GM12878 (cell line): Measurements from ENCODE around the gene WFDC13. TPM values are rescaled to one million over a fixed set of nuclear protein-coding genes. Genes with fewer than 3 reads are reported as not detected.

ENCODE experiments used
- ATAC-seq: fragments of 200-7000 bp; cut with Tn5 transposase; 3 replicates; pipeline ENCODE4 v1.9.1; 2020; ENCODE audit warnings: mild to moderate bottlenecking, moderate library complexity
- BruUV-seq: library from RNA; stranded (reverse); fragments of 400-500 nt; replicated peaks from 2 replicates; lab custom pipeline; 2021; lab: Mats Ljungman, UMichigan
- CTCF ChIA-PET: fragments of 300-600 bp; sonication (Branson Sonifier 250); formaldehyde crosslinking; extraction: SDS; loops from one replicate; lab custom pipeline; 2021; ENCODE audit warnings: inconsistent platforms; lab: Yijun Ruan, JAX
- POLR2A ChIA-PET: fragments of 350-600 bp; formaldehyde crosslinking; extraction: SDS; loops from one replicate; lab custom pipeline; 2021; ENCODE audit warnings: inconsistent platforms; lab: Charles Lee
- RAD21 ChIA-PET: fragments of 300-600 bp; sonication (Branson Sonifier 250); formaldehyde crosslinking; loops from one replicate; lab custom pipeline; 2023; ENCODE audit warnings: antibody characterized with exemption; ENCODE audit not compliant: unreplicated experiment; lab: Charles Lee
- SMC1A ChIA-PET: fragments of 300-600 bp; sonication (Branson Sonifier 250); formaldehyde crosslinking; loops from one replicate; lab custom pipeline; 2023; ENCODE audit not compliant: unreplicated experiment, uncharacterized antibody; lab: Charles Lee
- DNase-seq: peaks from one replicate; pipeline ENCODE4 v3.0.0-alpha.2; 2011; ENCODE audit warnings: low read depth, low spot score
- FAIRE-seq: peaks from 3 replicates; lab custom pipeline; 2011; peaks lifted over from hg19 to GRCh38; lab: Jason Lieb, UNC
- H2AFZ ChIP-seq: 2 replicates; pipeline ENCODE4 v1.6.0; 2011; ENCODE audit warnings: low read depth, low read length, control low read depth; ENCODE audit not compliant: control insufficient read depth
- H3K27ac ChIP-seq: 2 replicates; pipeline ENCODE4 v1.5.1; 2011; ENCODE audit warnings: control low read depth; ENCODE audit not compliant: control insufficient read depth, insufficient read depth
- H3K27me3 ChIP-seq, 2 experiments: replicated peaks in 1 of 2; 2 replicates each; pipeline versions ENCODE4 v1.6.0 to v1.6.1; 2011; ENCODE audit warnings: low read length in 1 of 2; ENCODE audit not compliant: control insufficient read depth in 2 of 2, insufficient read depth in 2 of 2
- H3K36me3 ChIP-seq, 2 experiments: 2 replicates each; pipeline ENCODE4 v1.5.1; 2011; ENCODE audit warnings: low read length in 1 of 2; ENCODE audit not compliant: control insufficient read depth in 2 of 2, insufficient read depth in 2 of 2
- H3K4me1 ChIP-seq: 2 replicates; pipeline ENCODE4 v1.6.1; 2011; ENCODE audit warnings: mild to moderate bottlenecking, low read length, moderate library complexity, mixed read lengths; ENCODE audit not compliant: control insufficient read depth, insufficient read depth
- H3K4me2 ChIP-seq: 2 replicates; pipeline ENCODE4 v1.6.0; 2011; ENCODE audit warnings: control low read depth; ENCODE audit not compliant: control insufficient read depth, insufficient read depth
- H3K4me3 ChIP-seq: fragments of 200-600 bp; sonication (generic); 2 replicates; pipeline ENCODE4 v1.5.1; 2016
- H3K79me2 ChIP-seq: 2 replicates; pipeline ENCODE4 v1.6.0; 2011; ENCODE audit warnings: low read length; ENCODE audit not compliant: control insufficient read depth, insufficient read depth
- H3K9ac ChIP-seq: 2 replicates; pipeline ENCODE4 v1.8.0; 2011; ENCODE audit warnings: low read length, control low read depth, mixed read lengths; ENCODE audit not compliant: control insufficient read depth, insufficient read depth
- H3K9me3 ChIP-seq: replicated peaks from 3 replicates; pipeline ENCODE4 v1.5.1; 2011; ENCODE audit warnings: mild to moderate bottlenecking, low read length; ENCODE audit not compliant: control insufficient read depth, insufficient read depth
- H4K20me1 ChIP-seq: 2 replicates; pipeline ENCODE4 v1.6.0; 2011; ENCODE audit not compliant: control insufficient read depth, insufficient read depth
- BCL11A ChIP-seq: IDR thresholded peaks from 2 replicates; pipeline ENCODE4 v1.6.1; 2011; ENCODE audit warnings: low read depth, low read length
- CBFB ChIP-seq: IDR thresholded peaks from 2 replicates; pipeline ENCODE4 v1.6.1; 2016; ENCODE audit warnings: antibody characterized with exemption, low read depth
- CREB1 ChIP-seq: IDR thresholded peaks from 2 replicates; pipeline ENCODE4 v1.6.1; 2012; ENCODE audit warnings: low read depth, mild to moderate bottlenecking, inconsistent platforms
- EED ChIP-seq: sonication (generic); IDR thresholded peaks from 2 replicates; pipeline ENCODE4 v1.6.1; 2016; ENCODE audit warnings: antibody characterized with exemption, low read depth
- FOXK2 ChIP-seq: fragments of 450-650 bp; IDR thresholded peaks from 2 replicates; pipeline ENCODE4 v1.6.1; 2017; ENCODE audit warnings: mild to moderate bottlenecking, moderate library complexity
- HSF1 ChIP-seq: fragments of 150-350 bp; IDR thresholded peaks from 2 replicates; pipeline ENCODE4 v1.6.1; 2014; ENCODE audit warnings: mild to moderate bottlenecking, low read depth, low read length
- JUNB ChIP-seq: IDR thresholded peaks from 2 replicates; pipeline ENCODE4 v1.6.1; 2016; ENCODE audit warnings: antibody characterized with exemption, mild to moderate bottlenecking
- NFIC ChIP-seq: IDR thresholded peaks from 2 replicates; pipeline ENCODE4 v1.6.1; 2012; ENCODE audit warnings: low read depth, mild to moderate bottlenecking, inconsistent platforms, low read length, moderate library complexity
- NR2F1 ChIP-seq: fragments of 450-650 bp; conservative IDR thresholded peaks from 2 replicates; pipeline ENCODE4 v1.6.1; 2017; ENCODE audit warnings: mild to moderate bottlenecking
- PAX8 ChIP-seq: fragments of 450-650 bp; IDR thresholded peaks from 2 replicates; pipeline ENCODE4 v1.6.1; 2017; ENCODE audit warnings: mild to moderate bottlenecking, moderate library complexity
- PBX3 ChIP-seq: IDR thresholded peaks from 2 replicates; pipeline ENCODE4 v1.6.1; 2011; ENCODE audit warnings: mild to moderate bottlenecking, low read depth, low read length, moderate library complexity; ENCODE audit not compliant: insufficient replicate concordance
- SKIL ChIP-seq: fragments of 450-650 bp; IDR thresholded peaks from 2 replicates; pipeline ENCODE4 v1.6.1; 2017; ENCODE audit warnings: mild to moderate bottlenecking, low read depth, inconsistent platforms; ENCODE audit not compliant: poor library complexity, severe bottlenecking
- SMARCA5 ChIP-seq: fragments of 450-650 bp; IDR thresholded peaks from 2 replicates; pipeline ENCODE4 v1.6.1; 2017; ENCODE audit warnings: mild to moderate bottlenecking
- SPI1 ChIP-seq: IDR thresholded peaks from 2 replicates; pipeline ENCODE4 v1.6.1; 2011; ENCODE audit warnings: low read depth, mild to moderate bottlenecking, low read length, moderate library complexity, borderline replicate concordance; ENCODE audit not compliant: insufficient read depth
- TCF12 ChIP-seq: IDR thresholded peaks from 2 replicates; pipeline ENCODE4 v1.6.1; 2011; ENCODE audit warnings: low read depth, mild to moderate bottlenecking, low read length
- WRNIP1 ChIP-seq: IDR thresholded peaks from 2 replicates; pipeline ENCODE4 v1.6.1; 2011; ENCODE audit warnings: low read depth, low read length, improper control_type of control experiment, borderline replicate concordance
- ZBTB4 ChIP-seq: fragments of 450-650 bp; formaldehyde crosslinking; IDR thresholded peaks from 2 replicates; pipeline ENCODE4 v1.4.0; 2022; ENCODE audit warnings: mild to moderate bottlenecking, moderate library complexity
- ZNF384 ChIP-seq: IDR thresholded peaks from 2 replicates; pipeline ENCODE4 v1.6.1; 2012; ENCODE audit warnings: low read depth, mild to moderate bottlenecking, low read length, improper control_type of control experiment, borderline replicate concordance
- ZNF622 ChIP-seq: fragments of 450-650 bp; IDR thresholded peaks from 2 replicates; pipeline ENCODE4 v1.6.1; 2017; ENCODE audit warnings: mild to moderate bottlenecking, inconsistent platforms
- in situ Hi-C: fragments of 300-500 bp; cut with MboI; formaldehyde crosslinking; loops from 9 replicates; pipeline ENCODE4 v1.14.3; 2018; ENCODE audit warnings: mixed read lengths
- intact Hi-C: fragments of 100-400 bp; cut with micrococcal nuclease; formaldehyde crosslinking; loops from one replicate; pipeline ENCODE4 v1.14.2; 2022; ENCODE audit not compliant: unreplicated experiment
- polyA plus RNA-seq, 11 experiments: library from polyadenylated mRNA; depleted of rRNA in 4 of 11; unstranded in 6 of 11; stranded (reverse) in 5 of 11; fragments of >200 nt; fragmentation: Nextera tagmentation in 4 of 11; fragmentation: Illumina TruSeq in 1 of 11; extraction: Ambion mirVana in 4 of 11; extraction: Trizol in 1 of 11; gene quantifications; 1 replicate in 1 of 11; 2 replicates in 10 of 11; pipeline versions ENCODE4 v1.2.1 to v1.2.3, GENCODE V29; 2011 to 2016; ENCODE audit warnings: inconsistent platforms in 2 of 11, missing spikeins in 2 of 11, low read depth in 1 of 11
- total RNA-seq, 4 experiments: library from RNA; depleted of rRNA in 3 of 4; stranded (reverse); fragments of >200 nt in 3 of 4; fragmentation: Illumina TruSeq in 1 of 4; extraction: Trizol in 1 of 4; gene quantifications; 2 replicates each; pipeline versions ENCODE4 v1.2.1 to v1.2.3, GENCODE V29; 2013 to 2021

WFDC13 gene
- total and polyA plus RNA-seq, 10 of the 15 experiments (the other 5 are each of a cell fraction or from before 2014, with no cell fraction given): not detected

- no peaks in the 10 kb centered on the region for H3K79me2 ChIP-seq
- POLR2A ChIA-PET: no interaction called here
- H3K9me3 ChIP-seq: no peaks in the 10 kb centered on the region
- no peaks in the 10 kb centered on the region for H4K20me1 ChIP-seq
- H2AFZ ChIP-seq: no peak overlapping the region
- no peak overlapping the region for H3K4me2 ChIP-seq
- SMC1A ChIA-PET: no interaction called here
- H3K4me1 ChIP-seq: no peaks in the 10 kb centered on the region
- RAD21 ChIA-PET: no interaction called here
- H3K27ac ChIP-seq: no peak overlapping the region
- FAIRE-seq (no peak), DNase-seq (no peak), ATAC-seq (no peak)
- in situ Hi-C loops (no loop called here), intact Hi-C loops (no loop called here)
- no peaks in the 10 kb centered on the region for H3K36me3 ChIP-seq
- TF ChIP-seq ZNF384 (no peak), HSF1 (no peak), PBX3 (no peak), JUNB (no peak), WRNIP1 (no peak), SMARCA5 (no peak), ZBTB4 (CRISPR knock-in tag) (no peak), CBFB (no peak), SKIL (no peak), EED (no peak), BCL11A (no peak), SPI1 (no peak), TCF12 (no peak), PAX8 (no peak), ZNF622 (no peak), CREB1 (no peak), NR2F1 (no peak), FOXK2 (no peak), NFIC (no peak)
- no peak overlapping the region for H3K4me3 ChIP-seq
- CTCF ChIA-PET: no interaction called here
- no peak overlapping the region for H3K9ac ChIP-seq
- peaks cover 0 to 2% of the 10 kb centered on the region in 2 experiments; a peak in 1 of 4 replicates for H3K27me3 ChIP-seq
- no TSS peak for BruUV-seq
Observed at GRCh38 chr20:45725134-45725533, 23.3 kb downstream of the WFDC13 start.
